H9 (cell line): ENCODE data around the gene NBPF26. TPM values are rescaled to one million over a fixed set of nuclear protein-coding genes. Genes with fewer than 3 reads are reported as not detected.
"Not testable (repeated sequence)": the region's sequence is repeated elsewhere in the genome, so short reads cannot be mapped to it uniquely, and the experiment has no call there.

Experiments used
- DNase-seq: peaks from one replicate; pipeline ENCODE4 v3.0.0-alpha.2; 2017
- H2AFZ ChIP-seq: one replicate; pipeline ENCODE4 v1.6.1; 2013; ENCODE audit warnings: mild to moderate bottlenecking, low read length, control low read depth, moderate library complexity
- H2AK5ac ChIP-seq: 2 replicates; pipeline ENCODE4 v1.6.1; 2013; ENCODE audit warnings: low read length, control low read depth, mixed read lengths; ENCODE audit not compliant: insufficient read length
- H2BK120ac ChIP-seq: one replicate; pipeline ENCODE4 v1.6.1; 2013; ENCODE audit warnings: low read depth, mild to moderate bottlenecking, low read length, control low read depth, inconsistent platforms; ENCODE audit not compliant: poor library complexity, severe bottlenecking
- H2BK12ac ChIP-seq: 2 replicates; pipeline ENCODE4 v1.6.1; 2013; ENCODE audit warnings: low read length, control low read depth, mixed read lengths, low read depth; ENCODE audit not compliant: insufficient read length
- H2BK15ac ChIP-seq: 2 replicates; pipeline ENCODE4 v1.6.1; 2013; ENCODE audit warnings: low read depth, low read length, control low read depth
- H2BK20ac ChIP-seq: one replicate; pipeline ENCODE4 v1.6.1; 2013; ENCODE audit warnings: low read depth, mild to moderate bottlenecking, low read length, control low read depth, inconsistent platforms; ENCODE audit not compliant: poor library complexity, severe bottlenecking
- H2BK5ac ChIP-seq: 2 replicates; pipeline ENCODE4 v1.6.1; 2013; ENCODE audit warnings: low read length, control low read depth, mixed read lengths; ENCODE audit not compliant: insufficient read length
- H3K14ac ChIP-seq: 2 replicates; pipeline ENCODE4 v1.6.1; 2013; ENCODE audit warnings: low read length, control low read depth; ENCODE audit not compliant: insufficient read depth
- H3K18ac ChIP-seq: 2 replicates; pipeline ENCODE4 v1.6.1; 2013; ENCODE audit warnings: low read depth, mild to moderate bottlenecking, mixed read lengths, low read length, control low read depth; ENCODE audit not compliant: insufficient read length
- H3K23ac ChIP-seq: 2 replicates; pipeline ENCODE4 v1.6.1; 2013; ENCODE audit warnings: low read length, control low read depth, mixed read lengths, low read depth; ENCODE audit not compliant: insufficient read length
- H3K23me2 ChIP-seq: 2 replicates; pipeline ENCODE4 v1.6.1; 2013; ENCODE audit warnings: low read depth, mild to moderate bottlenecking, mixed read lengths, low read length, control low read depth; ENCODE audit not compliant: insufficient read length, poor library complexity, severe bottlenecking
- H3K27ac ChIP-seq: 2 replicates; pipeline ENCODE4 v1.5.1; 2013; ENCODE audit warnings: low read length, control low read depth, mixed read lengths, low read depth; ENCODE audit not compliant: insufficient read length
- H3K27me3 ChIP-seq: 2 replicates; pipeline ENCODE4 v1.6.1; 2013; ENCODE audit warnings: low read length, control low read depth, inconsistent platforms; ENCODE audit not compliant: insufficient read depth
- H3K4ac ChIP-seq: 2 replicates; pipeline ENCODE4 v1.6.1; 2013; ENCODE audit warnings: low read depth, mild to moderate bottlenecking, control low read depth, inconsistent platforms, low read length, moderate library complexity
- H3K4me1 ChIP-seq: 2 replicates; pipeline ENCODE4 v1.6.1; 2013; ENCODE audit warnings: low read length, control low read depth, inconsistent platforms; ENCODE audit not compliant: insufficient read depth
- H3K4me2 ChIP-seq: 2 replicates; pipeline ENCODE4 v1.6.1; 2013; ENCODE audit warnings: low read length, control low read depth, mixed read lengths; ENCODE audit not compliant: insufficient read length, insufficient read depth
- H3K56ac ChIP-seq: 2 replicates; pipeline ENCODE4 v1.6.1; 2013; ENCODE audit warnings: low read depth, mild to moderate bottlenecking, mixed read lengths, low read length, control low read depth; ENCODE audit not compliant: insufficient read length
- H3K79me1 ChIP-seq: 2 replicates; pipeline ENCODE4 v1.6.1; 2013; ENCODE audit warnings: low read depth, mild to moderate bottlenecking, moderate library complexity, low read length, control low read depth, inconsistent platforms; ENCODE audit not compliant: insufficient read depth, poor library complexity, severe bottlenecking
- H3K79me2 ChIP-seq: 2 replicates; pipeline ENCODE4 v1.6.1; 2013; ENCODE audit warnings: low read length, control low read depth, inconsistent platforms; ENCODE audit not compliant: insufficient read depth
- H3K9ac ChIP-seq: 2 replicates; pipeline ENCODE4 v1.6.1; 2013; ENCODE audit warnings: low read length, control low read depth, mixed read lengths; ENCODE audit not compliant: insufficient read length; ENCODE audit errors: extremely low read depth
- H3K9me3 ChIP-seq: one replicate; pipeline ENCODE4 v1.6.1; 2013; ENCODE audit warnings: low read depth, low read length, inconsistent platforms; ENCODE audit not compliant: control insufficient read depth
- H3T11ph ChIP-seq: one replicate; pipeline ENCODE4 v1.6.1; 2013; ENCODE audit warnings: mild to moderate bottlenecking, low read length, control low read depth, inconsistent platforms
- H4K20me1 ChIP-seq: one replicate; pipeline ENCODE4 v1.6.1; 2013; ENCODE audit not compliant: control insufficient read depth, insufficient read length, insufficient read depth
- H4K5ac ChIP-seq: 2 replicates; pipeline ENCODE4 v1.6.1; 2013; ENCODE audit warnings: low read depth, mild to moderate bottlenecking, mixed read lengths, low read length, control low read depth; ENCODE audit not compliant: insufficient read length
- H4K8ac ChIP-seq: replicated peaks from 2 replicates; pipeline ENCODE4 v1.6.1; 2013; ENCODE audit warnings: low read length, control low read depth, mixed read lengths, low read depth; ENCODE audit not compliant: insufficient read length
- H4K91ac ChIP-seq: 2 replicates; pipeline ENCODE4 v1.6.1; 2013; ENCODE audit warnings: low read depth, mild to moderate bottlenecking, moderate library complexity, mixed read lengths, low read length, control low read depth; ENCODE audit not compliant: insufficient read length
- H3K27ac Mint-ChIP-seq, 3 experiments: 2 replicates in 2 of 3; 3 replicates in 1 of 3; pipeline ENCODE4 v1.8.0; 2020 to 2021; ENCODE audit warnings: mixed read lengths in 3 of 3, mild to moderate bottlenecking in 1 of 3, moderate library complexity in 1 of 3
- H3K27me3 Mint-ChIP-seq: 2 replicates; pipeline ENCODE4 v1.8.0; 2021; ENCODE audit warnings: low read depth, mild to moderate bottlenecking, moderate library complexity, mixed read lengths
- H3K36me3 Mint-ChIP-seq, 3 experiments: 2 replicates in 2 of 3; 3 replicates in 1 of 3; pipeline ENCODE4 v1.8.0; 2020 to 2021; ENCODE audit warnings: low read depth in 3 of 3, mixed read lengths in 3 of 3; ENCODE audit not compliant: insufficient read depth in 1 of 3
- H3K4me1 Mint-ChIP-seq, 2 experiments: 2 replicates each; pipeline ENCODE4 v1.8.0; 2020; ENCODE audit warnings: mixed read lengths in 2 of 2
- H3K4me3 Mint-ChIP-seq, 2 experiments: 2 replicates in 1 of 2; 3 replicates in 1 of 2; pipeline ENCODE4 v1.8.0; 2020 to 2021; ENCODE audit warnings: mild to moderate bottlenecking in 2 of 2, mixed read lengths in 2 of 2, moderate library complexity in 1 of 2
- H3K9me3 Mint-ChIP-seq, 2 experiments: 2 replicates in 1 of 2; 3 replicates in 1 of 2; pipeline ENCODE4 v1.8.0; 2020; ENCODE audit warnings: mild to moderate bottlenecking in 2 of 2, mixed read lengths in 2 of 2, moderate library complexity in 1 of 2
- WGBS: extraction: QIAGEN DNeasy Blood & Tissue Kit; methylation state at CpG from one replicate; pipeline ENCODE4 v1.1.7; 2013; ENCODE audit warnings: missing lambda C conversion rate, low lambda C conversion rate, mixed read lengths; ENCODE audit not compliant: insufficient read length; ENCODE audit errors: extremely low coverage; 5-methylcytosine and 5-hydroxymethylcytosine counted together
- total RNA-seq: library from RNA; stranded (reverse); gene quantifications from 2 replicates; pipeline ENCODE4 v1.2.1, GENCODE V29; 2021

Gene NBPF26
- total RNA-seq, 1 experiment from 2014 or later: 9.9 TPM

GRCh38 chr1:120680938-120681337 is 42.8 kb upstream of the NBPF26 start:
- not testable (repeated sequence) for H3K36me3 Mint-ChIP-seq, H3K9ac ChIP-seq, H3K9me3 ChIP-seq, H3T11ph ChIP-seq, H3K27ac Mint-ChIP-seq, H4K20me1 ChIP-seq, H3K4me1 ChIP-seq, H3K27me3 ChIP-seq, H3K4me1 Mint-ChIP-seq, H4K91ac ChIP-seq, H2BK120ac ChIP-seq, H3K27me3 Mint-ChIP-seq, H3K9me3 Mint-ChIP-seq, H3K18ac ChIP-seq, H2BK12ac ChIP-seq, H3K4me3 Mint-ChIP-seq, DNase-seq, H4K5ac ChIP-seq, H3K4ac ChIP-seq, H2BK15ac ChIP-seq, H4K8ac ChIP-seq, H3K23me2 ChIP-seq, H3K56ac ChIP-seq, H2AK5ac ChIP-seq, H3K4me2 ChIP-seq, H3K23ac ChIP-seq, H3K27ac ChIP-seq, H3K14ac ChIP-seq, H2AFZ ChIP-seq, H3K79me1 ChIP-seq, H2BK5ac ChIP-seq, H3K79me2 ChIP-seq, H2BK20ac ChIP-seq
- no CpG with 5 or more reads among the region's 2 CpGs for WGBS

- H3T11ph ChIP-seq, H3K4ac ChIP-seq, H3K4me1 Mint-ChIP-seq, H3K4me1 ChIP-seq, H3K79me1 ChIP-seq, H3K14ac ChIP-seq, H3K27ac ChIP-seq, H2BK120ac ChIP-seq, DNase-seq, H3K27me3 ChIP-seq, H3K4me3 Mint-ChIP-seq, H3K79me2 ChIP-seq, H2BK20ac ChIP-seq, H3K9me3 Mint-ChIP-seq, H2BK12ac ChIP-seq, H3K36me3 Mint-ChIP-seq, H3K27me3 Mint-ChIP-seq, H2BK5ac ChIP-seq, H3K9me3 ChIP-seq, H2BK15ac ChIP-seq, H3K23ac ChIP-seq, H3K4me2 ChIP-seq, H4K8ac ChIP-seq, H4K5ac ChIP-seq, H4K20me1 ChIP-seq, H3K27ac Mint-ChIP-seq, H2AFZ ChIP-seq, H3K9ac ChIP-seq, H4K91ac ChIP-seq, H3K18ac ChIP-seq, H2AK5ac ChIP-seq, H3K23me2 ChIP-seq, H3K56ac ChIP-seq: not testable (repeated sequence)
- WGBS: no CpG with 5 or more reads among the region's 2 CpGs
Measured at GRCh38 chr1:120684397-120684796, 39.3 kb upstream of the NBPF26 start.
